ENCODE data around the gene LRRC8D. TPM values are rescaled to one million over a fixed set of nuclear protein-coding genes. Genes with fewer than 3 reads are reported as not detected.

The LRRC8D gene
- total RNA-seq, 3 donors from 2014 or later (not counting 1 experiment from before 2014, with no cell fraction given): 16.2 to 26.2 (median 17.1) TPM

GRCh38 chr1:89833183-89834082 lies 12.6 kb downstream of the LRRC8D start:
- DNase-seq (no peak), ATAC-seq (no peak)
- no peaks in the 10 kb centered on the region for H3K9me3 Mint-ChIP-seq
- no peak overlapping the region for H3K4me3 ChIP-seq (ENCODE audit: low read length)
- no peak overlapping the region for H3K4me3 Mint-ChIP-seq
- H3K4me1 ChIP-seq (ENCODE audit: control insufficient read depth, insufficient read depth, low read length): no peaks in the 10 kb centered on the region
- H3K9me3 ChIP-seq (ENCODE audit: control insufficient read depth, insufficient read depth, low read length): no peaks in the 10 kb centered on the region
- WGBS (ENCODE audit: insufficient coverage): 92% methylated on average over 7 of the region's 7 CpGs
- H3K4me1 Mint-ChIP-seq: peaks cover 6 to 7% of the 10 kb centered on the region in 2 donors
- H3K27me3 ChIP-seq (ENCODE audit: control insufficient read depth, insufficient read depth, low read length): no peaks in the 10 kb centered on the region
- intact Hi-C loops (cut with micrococcal nuclease): no loop called here
- H3K36me3 Mint-ChIP-seq: no peaks in the 10 kb centered on the region
- H3K27ac Mint-ChIP-seq: no peak overlapping the region
- no peak for TF ChIP-seq CTCF (IDR thresholded peaks at IDR 0.05)
- H3K27me3 Mint-ChIP-seq (ENCODE audit: low read depth in 2 of 2): no peaks in the 10 kb centered on the region
- no peak overlapping the region for H3K27ac ChIP-seq (ENCODE audit: low read length)
- H3K36me3 ChIP-seq (ENCODE audit: control insufficient read depth, insufficient read depth, low read length): no peaks in the 10 kb centered on the region

GRCh38 chr1:89834083-89834704 lies 13.4 kb downstream of the LRRC8D start:
- H3K4me1 ChIP-seq (ENCODE audit: control insufficient read depth, insufficient read depth, low read length): no peaks in the 10 kb centered on the region
- H3K4me1 Mint-ChIP-seq: peaks cover 6 to 7% of the 10 kb centered on the region in 2 donors
- intact Hi-C loops (cut with micrococcal nuclease): no loop called here
- no peak overlapping the region for H3K27ac Mint-ChIP-seq
- no peak for TF ChIP-seq CTCF (IDR thresholded peaks at IDR 0.05)
- no peaks in the 10 kb centered on the region for H3K9me3 Mint-ChIP-seq
- H3K27ac ChIP-seq (ENCODE audit: low read length): no peak overlapping the region
- H3K36me3 Mint-ChIP-seq: no peaks in the 10 kb centered on the region
- H3K4me3 ChIP-seq (ENCODE audit: low read length): no peak overlapping the region
- H3K36me3 ChIP-seq (ENCODE audit: control insufficient read depth, insufficient read depth, low read length): no peaks in the 10 kb centered on the region
- 60% methylated on average over 2 of the region's 3 CpGs for WGBS (ENCODE audit: insufficient coverage)
- no peak overlapping the region for H3K4me3 Mint-ChIP-seq
- DNase-seq: no peak
- no peaks in the 10 kb centered on the region for H3K27me3 Mint-ChIP-seq (ENCODE audit: low read depth in 2 of 2)
- no peaks in the 10 kb centered on the region for H3K9me3 ChIP-seq (ENCODE audit: control insufficient read depth, insufficient read depth, low read length)
- ATAC-seq: no peak
- H3K27me3 ChIP-seq (ENCODE audit: control insufficient read depth, insufficient read depth, low read length): no peaks in the 10 kb centered on the region

GRCh38 chr1:89836252-89837035 lies 15.6 kb downstream of the LRRC8D start:
- Mint-ChIP-seq H3K4me3 (no peak overlapping the region), H3K4me1 (peaks cover 6 to 7% of the 10 kb centered on the region in 2 donors), H3K9me3 (no peaks in the 10 kb centered on the region), H3K27ac (no peak overlapping the region), H3K36me3 (no peaks in the 10 kb centered on the region), H3K27me3 (ENCODE audit: low read depth in 2 of 2) (no peaks in the 10 kb centered on the region)
- no peak overlapping the region for H3K4me3 ChIP-seq (ENCODE audit: low read length)
- intact Hi-C loops (cut with micrococcal nuclease): no loop called here
- no peaks in the 10 kb centered on the region for H3K9me3 ChIP-seq (ENCODE audit: control insufficient read depth, insufficient read depth, low read length)
- DNase-seq (no peak), ATAC-seq (no peak)
- H3K27me3 ChIP-seq (ENCODE audit: control insufficient read depth, insufficient read depth, low read length): no peaks in the 10 kb centered on the region
- no peak for TF ChIP-seq CTCF (IDR thresholded peaks at IDR 0.05)
- no peaks in the 10 kb centered on the region for H3K4me1 ChIP-seq (ENCODE audit: control insufficient read depth, insufficient read depth, low read length)
- WGBS (ENCODE audit: insufficient coverage): 93% methylated on average over 8 of the region's 8 CpGs
- no peaks in the 10 kb centered on the region for H3K36me3 ChIP-seq (ENCODE audit: control insufficient read depth, insufficient read depth, low read length)
- no peak overlapping the region for H3K27ac ChIP-seq (ENCODE audit: low read length)

Measured in natural killer cell (primary cell).